BJ (cell line): ENCODE results near the gene OSBPL6. TPM values are rescaled to one million over a fixed set of nuclear protein-coding genes. Genes with fewer than 3 reads are reported as not detected.

Experiments
- CTCF ChIA-PET: fragments of 350-600 bp; formaldehyde crosslinking; extraction: SDS; loops from one replicate; lab custom pipeline; 2021; ENCODE audit warnings: antibody characterized with exemption, inconsistent platforms; lab: Yijun Ruan, JAX
- POLR2A ChIA-PET: fragments of 300-600 bp; sonication (Branson Sonifier 250); formaldehyde crosslinking; extraction: SDS; loops from one replicate; lab custom pipeline; 2021; ENCODE audit warnings: antibody characterized with exemption; lab: Charles Lee
- DNase-seq: peaks from one replicate; pipeline ENCODE4 v3.0.0-alpha.2; 2011; ENCODE audit warnings: low read depth
- H3K27me3 ChIP-seq: 2 replicates; pipeline ENCODE4 v1.6.0; 2011; ENCODE audit warnings: low read length; ENCODE audit not compliant: control insufficient read depth, insufficient read depth
- H3K36me3 ChIP-seq: 2 replicates; pipeline ENCODE4 v1.5.1; 2011; ENCODE audit warnings: low read length; ENCODE audit not compliant: control insufficient read depth, insufficient read depth
- H3K4me3 ChIP-seq: 2 replicates; pipeline ENCODE4 v1.5.1; 2011; ENCODE audit warnings: low read depth, mild to moderate bottlenecking, control low read depth, low read length
- CTCF ChIP-seq: IDR thresholded peaks from 2 replicates; pipeline ENCODE4 v1.5.1; 2011; ENCODE audit warnings: low read depth, mild to moderate bottlenecking, control low read depth, inconsistent platforms, low read length, moderate library complexity; ENCODE audit not compliant: insufficient read depth
- polyA plus RNA-seq: library from polyadenylated mRNA; depleted of rRNA; stranded (reverse); fragments of >200 nt; gene quantifications from 2 replicates; pipeline ENCODE4 v1.2.3, GENCODE V29; 2011

OSBPL6 gene
- polyA plus RNA-seq, 1 experiment, result 3.7 TPM

- H3K27me3 ChIP-seq, result no peaks in the 10 kb centered on the region
- H3K36me3 ChIP-seq, result no peaks in the 10 kb centered on the region
- ChIA-PET POLR2A (no interaction called here), CTCF (interaction anchor here (0.7 kb wide), 1 partner anchor 95 kb away, joined by 3 read pairs; no protein-coding TSS in a partner anchor)
- TF ChIP-seq CTCF, result no peak
- H3K4me3 ChIP-seq, result no peak overlapping the region
- no peak for DNase-seq
Measured at GRCh38 chr2:178191004-178191508, 3.3 kb upstream of the OSBPL6 start.

GRCh38 chr2:178191511-178191910 lies 2.8 kb upstream of the OSBPL6 start:
- Histone ChIP-seq H3K27me3 (no peaks in the 10 kb centered on the region), H3K36me3 (no peaks in the 10 kb centered on the region), H3K4me3 (no peak overlapping the region)
- CTCF ChIA-PET, result no interaction called here
- POLR2A ChIA-PET, result no interaction called here
- no peak for DNase-seq
- no peak for TF ChIP-seq CTCF

- POLR2A ChIA-PET, result no interaction called here
- CTCF ChIA-PET, result interaction anchor here (0.8 to 0.9 kb wide), 3 partner anchors 14 to 60 kb away, joined by 3 read pairs; no protein-coding TSS in a partner anchor
- TF ChIP-seq CTCF, result no peak
Measured at GRCh38 chr2:178193496-178193822, 853 bp upstream of the OSBPL6 start.

GRCh38 chr2:178194600-178195389 lies 483 bp downstream of the OSBPL6 start:
- Histone ChIP-seq H3K27me3 (no peaks in the 10 kb centered on the region), H3K36me3 (no peaks in the 10 kb centered on the region), H3K4me3 (peak overlapping the region; percentile 93)
- CTCF ChIA-PET, result interaction anchor here (1.1 to 2.0 kb wide), 5 partner anchors 9 to 225 kb away, joined by 3 to 10 read pairs (median 5); no protein-coding TSS in a partner anchor
- peak; percentile 4 for DNase-seq
- POLR2A ChIA-PET, result no interaction called here
- TF ChIP-seq CTCF, result no peak

More at GRCh38 chr2:178193496-178193822, 853 bp upstream of the OSBPL6 start:
- peak overlapping the region; percentile 93 for H3K4me3 ChIP-seq
- no peak for DNase-seq
- no peaks in the 10 kb centered on the region for H3K36me3 ChIP-seq
- no peaks in the 10 kb centered on the region for H3K27me3 ChIP-seq

GRCh38 chr2:178195390-178196166 lies 1.3 kb downstream of the OSBPL6 start:
- ChIA-PET CTCF (interaction anchor here (0.7 to 2.0 kb wide), 8 partner anchors 8 to 301 kb away, joined by 3 to 10 read pairs (median 4); no protein-coding TSS in a partner anchor), POLR2A (no interaction called here)
- DNase-seq, result no peak
- H3K36me3 ChIP-seq, result no peaks in the 10 kb centered on the region
- no peaks in the 10 kb centered on the region for H3K27me3 ChIP-seq
- H3K4me3 ChIP-seq, result peak overlapping the region; percentile 93
- no peak for TF ChIP-seq CTCF
